HG03135 (cell line): ENCODE results near the gene EML1.

ENCODE experiments used
- ATAC-seq: cut with Tn5 transposase; IDR thresholded peaks from one replicate; pipeline ENCODE4 v1.9.1; 2021; ENCODE audit warnings: mild to moderate bottlenecking, moderate library complexity; ENCODE audit not compliant: unreplicated experiment

The EML1 gene

GRCh38 chr14:99952039-99952438 lies 158.8 kb downstream of the EML1 start:
- no peak for ATAC-seq

GRCh38 chr14:99952453-99952852 lies 159.2 kb downstream of the EML1 start:
- ATAC-seq, result no peak

- ATAC-seq, result no peak
Measured at GRCh38 chr14:99955826-99956455, 162.7 kb downstream of the EML1 start.

- ATAC-seq, result no peak
Measured at GRCh38 chr14:99958380-99958779, 165.2 kb downstream of the EML1 start.

GRCh38 chr14:99961826-99962518 lies 168.8 kb downstream of the EML1 start:
- no peak for ATAC-seq

- no peak for ATAC-seq
Measured at GRCh38 chr14:99964979-99965378, 171.8 kb downstream of the EML1 start.

- ATAC-seq, result no peak
Measured at GRCh38 chr14:99966037-99966835, 173.0 kb downstream of the EML1 start.

GRCh38 chr14:99966912-99967311 lies 173.7 kb downstream of the EML1 start:
- no peak for ATAC-seq

- ATAC-seq, result no peak
Measured at GRCh38 chr14:99968191-99968920, 175.1 kb downstream of the EML1 start.

- ATAC-seq, result no peak
Measured at GRCh38 chr14:99968941-99969340, 175.7 kb downstream of the EML1 start.

GRCh38 chr14:99969673-99970322 lies 176.6 kb downstream of the EML1 start:
- ATAC-seq, result no peak

GRCh38 chr14:99971087-99971940 lies 178.1 kb downstream of the EML1 start:
- ATAC-seq, result peak; percentile 63

- ATAC-seq, result no peak
Measured at GRCh38 chr14:99971941-99972747, 178.9 kb downstream of the EML1 start.

GRCh38 chr14:99972748-99973466 lies 179.7 kb downstream of the EML1 start:
- no peak for ATAC-seq

GRCh38 chr14:99975190-99975589 lies 182.0 kb downstream of the EML1 start:
- no peak for ATAC-seq

GRCh38 chr14:99976021-99976420 lies 182.8 kb downstream of the EML1 start:
- no peak for ATAC-seq

- ATAC-seq, result no peak
Measured at GRCh38 chr14:99976681-99977080, 183.5 kb downstream of the EML1 start.

- no peak for ATAC-seq
Measured at GRCh38 chr14:99980299-99980698, 187.1 kb downstream of the EML1 start.
